ENCODE results near the gene GABRG3. TPM values are rescaled to one million over a fixed set of nuclear protein-coding genes. Genes with fewer than 3 reads are reported as not detected.

The GABRG3 gene
- total RNA-seq, 1 experiment from 2014 or later, result not detected

- Histone ChIP-seq H2AFZ (ENCODE audit: low read depth, low read length, poor library complexity, severe bottlenecking) (no peak overlapping the region), H3K4me3 (replicated peaks in 1 of 2; ENCODE audit: low read depth in 1 of 2, low read length in 2 of 2) (no peak overlapping the region), H3K27ac (ENCODE audit: low read depth, low read length) (no peak overlapping the region), H3K9me2 (ENCODE audit: insufficient read depth) (no peaks in the 10 kb centered on the region), H3K36me3 (ENCODE audit: control insufficient read depth in 1 of 2, insufficient read depth in 2 of 2, low read length in 2 of 2) (no peaks in the 10 kb centered on the region), H3K9ac (ENCODE audit: low read length) (no peak overlapping the region), H3K27me3 (ENCODE audit: insufficient read depth, low read length) (no peaks in the 10 kb centered on the region), H3K9me3 (ENCODE audit: control insufficient read depth in 1 of 2, insufficient read depth in 1 of 2, low read depth in 1 of 2, low read length in 2 of 2) (peaks cover 8 to 26% of the 10 kb centered on the region in 2 experiments; a peak in 2 of 4 replicates), H4K20me1 (ENCODE audit: insufficient read depth) (no peaks in the 10 kb centered on the region), H3K79me2 (ENCODE audit: insufficient read depth, low read length) (no peaks in the 10 kb centered on the region), H3K4me2 (ENCODE audit: low read length) (no peak overlapping the region), H3K4me1 (ENCODE audit: control insufficient read depth in 1 of 2, insufficient read depth in 2 of 2, low read length in 2 of 2) (no peaks in the 10 kb centered on the region)
- CTCF ChIA-PET, result no interaction called here
- intact Hi-C loops (cut with micrococcal nuclease), result no loop called here
- ATAC-seq (no peak), DNase-seq (ENCODE audit: low read depth, low spot score) (no peak)
- BruUV-seq (replicated peaks), result no TSS peak
- RAD21 ChIA-PET (ENCODE audit: low non-redundant PET in 1 of 2, low total read pairs in 2 of 2, uncharacterized antibody in 2 of 2, unreplicated experiment in 2 of 2), result no interaction called here
- TF ChIP-seq EZH2phosphoT487 (IDR thresholded peaks at IDR 0.05; ENCODE audit: borderline replicate concordance) (no peak), SIN3A (IDR thresholded peaks at IDR 0.05; ENCODE audit: low read depth) (no peak), ATF3 (IDR thresholded peaks at IDR 0.05) (no peak), REST (IDR thresholded peaks at IDR 0.05; ENCODE audit: low read depth) (no peak), YY1 (IDR thresholded peaks at IDR 0.05; ENCODE audit: extremely low read depth, insufficient replicate concordance, low read depth, low read length) (no peak), CTCF (IDR thresholded peaks at IDR 0.05 in 2 of 3, conservative IDR thresholded peaks at IDR 0.05 in 1 of 3; ENCODE audit: borderline replicate concordance in 1 of 3, insufficient read depth in 1 of 3, low read depth in 2 of 3, low read length in 2 of 3) (no peak), POLR2A (IDR thresholded peaks at IDR 0.05; ENCODE audit: borderline replicate concordance, extremely low read depth, insufficient read depth, insufficient read length) (no peak), EZH2 (IDR thresholded peaks at IDR 0.05) (no peak), EGR1 (IDR thresholded peaks at IDR 0.05; ENCODE audit: low read depth) (no peak), POLR2AphosphoS5 (IDR thresholded peaks at IDR 0.05; ENCODE audit: low read depth, low read length) (no peak)
- POLR2A ChIA-PET, result no interaction called here
Observed at GRCh38 chr15:27570746-27571145, 599.8 kb downstream of the GABRG3 start.

All from HCT116 (cell line).